ENCODE results near the gene S1PR4.

S1PR4 gene

GRCh38 chr19:3186891-3187661 is 8.5 kb downstream of the S1PR4 start:
- DNase-seq (ENCODE audit: extremely low read depth, low read depth): no peak
- no peak for TF ChIP-seq CTCF (IDR thresholded peaks at IDR 0.05; ENCODE audit: low read depth, low read length, missing control alignments)
- peak overlapping the region; percentile 92 for H3K4me3 ChIP-seq (replicated peaks; ENCODE audit: low read depth, low read length)

- DNase-seq (ENCODE audit: extremely low read depth, low read depth): no peak
- H3K4me3 ChIP-seq (replicated peaks; ENCODE audit: low read depth, low read length): peak overlapping the region; percentile 92
- no peak for TF ChIP-seq CTCF (IDR thresholded peaks at IDR 0.05; ENCODE audit: low read depth, low read length, missing control alignments)
Measured at GRCh38 chr19:3187662-3188511, 9.3 kb downstream of the S1PR4 start.

- no peak for DNase-seq (ENCODE audit: extremely low read depth, low read depth)
- H3K4me3 ChIP-seq (replicated peaks; ENCODE audit: low read depth, low read length): no peak overlapping the region
- no peak for TF ChIP-seq CTCF (IDR thresholded peaks at IDR 0.05; ENCODE audit: low read depth, low read length, missing control alignments)
Measured at GRCh38 chr19:3188627-3189596, 10.3 kb downstream of the S1PR4 start.

GRCh38 chr19:3189702-3190469 is 11.3 kb downstream of the S1PR4 start:
- no peak overlapping the region for H3K4me3 ChIP-seq (replicated peaks; ENCODE audit: low read depth, low read length)
- TF ChIP-seq CTCF (IDR thresholded peaks at IDR 0.05; ENCODE audit: low read depth, low read length, missing control alignments): no peak
- DNase-seq (ENCODE audit: extremely low read depth, low read depth): no peak

- no peak for TF ChIP-seq CTCF (IDR thresholded peaks at IDR 0.05; ENCODE audit: low read depth, low read length, missing control alignments)
- no peak for DNase-seq (ENCODE audit: extremely low read depth, low read depth)
- no peak overlapping the region for H3K4me3 ChIP-seq (replicated peaks; ENCODE audit: low read depth, low read length)
Measured at GRCh38 chr19:3190470-3190770, 11.9 kb downstream of the S1PR4 start.

Measured in HFF-Myc (cell line).